Brain microvascular endothelial cell (primary cell): ENCODE measurements around the gene WNT9A.

ENCODE experiments used
- DNase-seq: peaks from one replicate; pipeline ENCODE4 v3.0.0-alpha.2; 2020
- H3K27ac ChIP-seq: fragments of 250-450 bp; sonication (Bioruptor Pico); 2 replicates; pipeline ENCODE4 v1.5.1; 2020; ENCODE audit warnings: mild to moderate bottlenecking, moderate library complexity
- H3K27me3 ChIP-seq: fragments of 250-450 bp; sonication (Bioruptor Pico); replicated peaks from 2 replicates; pipeline ENCODE4 v1.5.1; 2020; ENCODE audit warnings: mild to moderate bottlenecking
- H3K36me3 ChIP-seq: fragments of 250-450 bp; sonication (Bioruptor Pico); replicated peaks from 2 replicates; pipeline ENCODE4 v1.5.1; 2020; ENCODE audit warnings: mild to moderate bottlenecking
- H3K4me3 ChIP-seq: 2 replicates; pipeline ENCODE4 v1.5.1; 2011; ENCODE audit warnings: low read depth, mild to moderate bottlenecking, control low read depth, low read length, moderate library complexity
- CTCF ChIP-seq: IDR thresholded peaks from 2 replicates; pipeline ENCODE4 v1.5.1; 2011; ENCODE audit warnings: low read depth, mild to moderate bottlenecking, moderate library complexity, low read length, control low read depth, inconsistent platforms; ENCODE audit errors: missing control alignments
- in situ Hi-C: cut with HindIII; loops from 2 replicates; pipeline ENCODE4 v1.10.0; 2017; ENCODE audit warnings: low sequenced_read_pairs, low pct_ligation_motif_present

The WNT9A gene

GRCh38 chr1:227894831-227895451 lies 52.8 kb downstream of the WNT9A start:
- TF ChIP-seq CTCF, result no peak
- DNase-seq, result no peak

GRCh38 chr1:227893949-227894721 lies 53.6 kb downstream of the WNT9A start:
- no peak for DNase-seq
- in situ Hi-C loops, result no loop called here

More at GRCh38 chr1:227894831-227895451, 52.8 kb downstream of the WNT9A start:
- Histone ChIP-seq H3K27ac (no peak overlapping the region), H3K27me3 (no peaks in the 10 kb centered on the region), H3K4me3 (no peak overlapping the region), H3K36me3 (no peaks in the 10 kb centered on the region)
- in situ Hi-C loops, result no loop called here

GRCh38 chr1:227893300-227893948 lies 54.3 kb downstream of the WNT9A start:
- Histone ChIP-seq H3K27me3 (no peaks in the 10 kb centered on the region), H3K36me3 (no peaks in the 10 kb centered on the region), H3K27ac (no peak overlapping the region), H3K4me3 (no peak overlapping the region)
- DNase-seq, result no peak
- in situ Hi-C loops, result no loop called here
- no peak for TF ChIP-seq CTCF

More at GRCh38 chr1:227893949-227894721, 53.6 kb downstream of the WNT9A start:
- Histone ChIP-seq H3K27me3 (no peaks in the 10 kb centered on the region), H3K4me3 (no peak overlapping the region), H3K27ac (no peak overlapping the region), H3K36me3 (no peaks in the 10 kb centered on the region)
- TF ChIP-seq CTCF, result no peak

- Histone ChIP-seq H3K27me3 (no peaks in the 10 kb centered on the region), H3K36me3 (no peaks in the 10 kb centered on the region), H3K27ac (no peak overlapping the region), H3K4me3 (no peak overlapping the region)
- no peak for DNase-seq
- in situ Hi-C loops, result no loop called here
- no peak for TF ChIP-seq CTCF
Observed at GRCh38 chr1:227892489-227893299, 55.0 kb downstream of the WNT9A start.

- Histone ChIP-seq H3K36me3 (no peaks in the 10 kb centered on the region), H3K4me3 (no peak overlapping the region), H3K27ac (no peak overlapping the region), H3K27me3 (no peaks in the 10 kb centered on the region)
- no peak for DNase-seq
- in situ Hi-C loops, result no loop called here
- TF ChIP-seq CTCF, result no peak
Observed at GRCh38 chr1:227891955-227892488, 55.7 kb downstream of the WNT9A start.
